ENCODE data around the gene GNB1L.

GRCh38 chr22:19765477-19766239, 89.0 kb downstream of the GNB1L start:
- TF ChIP-seq CTCF (conservative IDR thresholded peaks at IDR 0.05 in 1 of 2, IDR thresholded peaks at IDR 0.05 in 1 of 2; ENCODE audit: extremely low read depth in 1 of 2, insufficient read depth in 1 of 2, low read depth in 1 of 2, low read length in 2 of 2) (no peak), EZH2 (IDR thresholded peaks at IDR 0.05; ENCODE audit: borderline replicate concordance, low read length) (no peak)
